Mesendoderm (in vitro differentiated cells): ENCODE results near the gene TMCC2.

Source experiments
- DNase-seq: peaks from one replicate; pipeline ENCODE4 v3.0.0; 2013
- H2AK5ac ChIP-seq: 2 replicates; pipeline ENCODE4 v1.6.1; 2013; ENCODE audit warnings: low read length, inconsistent platforms
- H2BK120ac ChIP-seq: 2 replicates; pipeline ENCODE4 v1.6.1; 2013; ENCODE audit warnings: low read depth, mild to moderate bottlenecking, low read length, moderate library complexity, mixed read lengths
- H2BK15ac ChIP-seq: replicated peaks from 2 replicates; pipeline ENCODE4 v1.6.1; 2013; ENCODE audit warnings: low read depth, mild to moderate bottlenecking, moderate library complexity
- H2BK5ac ChIP-seq: 2 replicates; pipeline ENCODE4 v1.6.1; 2013; ENCODE audit warnings: low read length, inconsistent platforms
- H3K18ac ChIP-seq: 2 replicates; pipeline ENCODE4 v1.6.1; 2013; ENCODE audit warnings: mild to moderate bottlenecking, low read length, mixed read lengths
- H3K23ac ChIP-seq: one replicate; pipeline ENCODE4 v1.6.1; 2013; ENCODE audit warnings: low read length
- H3K27ac ChIP-seq: 2 replicates; pipeline ENCODE4 v1.5.1; 2013; ENCODE audit warnings: low read depth, mild to moderate bottlenecking, inconsistent platforms, low read length, moderate library complexity
- H3K27me3 ChIP-seq: 2 replicates; pipeline ENCODE4 v1.6.1; 2013; ENCODE audit warnings: low read length, control low read depth, mild to moderate bottlenecking, inconsistent platforms; ENCODE audit not compliant: insufficient read depth, poor library complexity
- H3K36me3 ChIP-seq: 2 replicates; pipeline ENCODE4 v1.6.1; 2013; ENCODE audit warnings: low read length, inconsistent platforms; ENCODE audit not compliant: control insufficient read depth, insufficient read depth
- H3K4ac ChIP-seq: one replicate; pipeline ENCODE4 v1.6.1; 2013; ENCODE audit warnings: low read depth, mild to moderate bottlenecking, low read length, moderate library complexity
- H3K4me1 ChIP-seq: 2 replicates; pipeline ENCODE4 v1.6.1; 2013; ENCODE audit warnings: low read depth, low read length, inconsistent platforms; ENCODE audit not compliant: control insufficient read depth
- H3K4me2 ChIP-seq: 2 replicates; pipeline ENCODE4 v1.6.1; 2013; ENCODE audit warnings: low read length
- H3K4me3 ChIP-seq: 2 replicates; pipeline ENCODE4 v1.5.1; 2013; ENCODE audit warnings: mild to moderate bottlenecking, low read length
- H3K56ac ChIP-seq: one replicate; pipeline ENCODE4 v1.6.1; 2013; ENCODE audit warnings: low read length
- H3K79me1 ChIP-seq: 2 replicates; pipeline ENCODE4 v1.6.1; 2013; ENCODE audit warnings: low read length, inconsistent platforms
- H3K79me2 ChIP-seq: 2 replicates; pipeline ENCODE4 v1.6.1; 2013; ENCODE audit warnings: mild to moderate bottlenecking, low read length; ENCODE audit not compliant: control insufficient read depth, insufficient read depth
- H3K9ac ChIP-seq: 2 replicates; pipeline ENCODE4 v1.6.1; 2013; ENCODE audit warnings: low read length, inconsistent platforms
- H4K5ac ChIP-seq: one replicate; pipeline ENCODE4 v1.6.1; 2013; ENCODE audit warnings: low read length
- H4K8ac ChIP-seq: one replicate; pipeline ENCODE4 v1.6.1; 2013; ENCODE audit warnings: low read depth, mild to moderate bottlenecking, control low read depth, low read length, moderate library complexity
- WGBS: extraction: QIAGEN DNeasy Blood & Tissue Kit; methylation state at CpG from one replicate; pipeline ENCODE4 v1.1.7; 2013; ENCODE audit warnings: low lambda C conversion rate, missing lambda C conversion rate; ENCODE audit not compliant: insufficient coverage; ENCODE audit errors: extremely low coverage; 5-methylcytosine and 5-hydroxymethylcytosine counted together

The TMCC2 gene

GRCh38 chr1:205284420-205285144 lies 56.8 kb downstream of the TMCC2 start:
- Histone ChIP-seq H2BK15ac (no peak overlapping the region), H3K4ac (peak overlapping the region; percentile 90), H3K27me3 (no peaks in the 10 kb centered on the region), H3K79me2 (no peaks in the 10 kb centered on the region), H3K9ac (peak overlapping the region; percentile 10), H4K5ac (no peak overlapping the region), H4K8ac (no peak overlapping the region), H2AK5ac (peak overlapping the region; percentile 59), H3K79me1 (no peaks in the 10 kb centered on the region), H3K27ac (peak overlapping the region; percentile 81), H3K23ac (no peak overlapping the region), H3K4me3 (no peak overlapping the region), H3K36me3 (no peaks in the 10 kb centered on the region), H3K56ac (peak overlapping the region; percentile 81), H2BK5ac (peak overlapping the region; percentile 72), H3K18ac (peak overlapping the region; percentile 81), H3K4me2 (no peak overlapping the region), H3K4me1 (peaks cover 20% of the 10 kb centered on the region), H2BK120ac (peak overlapping the region; percentile 19)
- no CpG with 5 or more reads among the region's 7 CpGs for WGBS
- peak; percentile 100 for DNase-seq

GRCh38 chr1:205285381-205286101 lies 57.8 kb downstream of the TMCC2 start:
- Histone ChIP-seq H3K79me1 (no peaks in the 10 kb centered on the region), H3K9ac (peak overlapping the region; percentile 16), H3K4me1 (peaks cover 20% of the 10 kb centered on the region), H2BK5ac (peak overlapping the region; percentile 17), H3K4me3 (no peak overlapping the region), H2AK5ac (peak overlapping the region; percentile 36), H3K4me2 (no peak overlapping the region), H4K5ac (no peak overlapping the region), H3K18ac (peak overlapping the region; percentile 84), H2BK15ac (no peak overlapping the region), H2BK120ac (peak overlapping the region; percentile 45), H3K27ac (peak overlapping the region; percentile 81), H3K56ac (peak overlapping the region; percentile 81), H4K8ac (no peak overlapping the region), H3K79me2 (no peaks in the 10 kb centered on the region), H3K4ac (peak overlapping the region; percentile 38), H3K27me3 (no peaks in the 10 kb centered on the region), H3K23ac (peak overlapping the region; percentile 89), H3K36me3 (no peaks in the 10 kb centered on the region)
- WGBS: no CpG with 5 or more reads among the region's 12 CpGs
- DNase-seq: no peak

GRCh38 chr1:205286335-205286950 lies 58.7 kb downstream of the TMCC2 start:
- H3K23ac ChIP-seq: no peak overlapping the region
- no peak overlapping the region for H3K4me3 ChIP-seq
- H3K4me2 ChIP-seq: no peak overlapping the region
- H3K27ac ChIP-seq: no peak overlapping the region
- no peak overlapping the region for H2BK15ac ChIP-seq
- H3K18ac ChIP-seq: peak overlapping the region; percentile 1
- H3K4ac ChIP-seq: peak overlapping the region; percentile 38
- no peak overlapping the region for H3K9ac ChIP-seq
- no peaks in the 10 kb centered on the region for H3K79me1 ChIP-seq
- no peaks in the 10 kb centered on the region for H3K27me3 ChIP-seq
- no peak overlapping the region for H4K5ac ChIP-seq
- peak overlapping the region; percentile 3 for H2BK120ac ChIP-seq
- peak overlapping the region; percentile 96 for H2AK5ac ChIP-seq
- H3K56ac ChIP-seq: peak overlapping the region; percentile 79
- H3K79me2 ChIP-seq: no peaks in the 10 kb centered on the region
- no peak overlapping the region for H4K8ac ChIP-seq
- no peaks in the 10 kb centered on the region for H3K36me3 ChIP-seq
- peak overlapping the region; percentile 81 for H2BK5ac ChIP-seq
- no CpG with 5 or more reads among the region's 9 CpGs for WGBS
- peaks cover 20% of the 10 kb centered on the region for H3K4me1 ChIP-seq
- DNase-seq: no peak

GRCh38 chr1:205287076-205287475 lies 59.3 kb downstream of the TMCC2 start:
- Histone ChIP-seq H3K4me1 (peaks cover 20% of the 10 kb centered on the region), H3K9ac (no peak overlapping the region), H4K8ac (no peak overlapping the region), H4K5ac (no peak overlapping the region), H3K4ac (peak overlapping the region; percentile 21), H3K56ac (peak overlapping the region; percentile 71), H2BK120ac (no peak overlapping the region), H3K4me2 (no peak overlapping the region), H3K18ac (peak overlapping the region; percentile 1), H2AK5ac (peak overlapping the region; percentile 39), H3K23ac (no peak overlapping the region), H2BK15ac (no peak overlapping the region), H3K36me3 (no peaks in the 10 kb centered on the region), H2BK5ac (no peak overlapping the region), H3K79me2 (no peaks in the 10 kb centered on the region), H3K4me3 (no peak overlapping the region), H3K27me3 (no peaks in the 10 kb centered on the region), H3K27ac (no peak overlapping the region), H3K79me1 (no peaks in the 10 kb centered on the region)
- DNase-seq: no peak
- no CpG with 5 or more reads among the region's 3 CpGs for WGBS

GRCh38 chr1:205287767-205288559 lies 60.2 kb downstream of the TMCC2 start:
- Histone ChIP-seq H3K9ac (peak overlapping the region; percentile 13), H3K18ac (peak overlapping the region; percentile 30), H3K79me2 (no peaks in the 10 kb centered on the region), H2AK5ac (no peak overlapping the region), H3K4me3 (no peak overlapping the region), H3K36me3 (no peaks in the 10 kb centered on the region), H3K4ac (peak overlapping the region; percentile 72), H3K79me1 (no peaks in the 10 kb centered on the region), H3K56ac (peak overlapping the region; percentile 71), H3K23ac (no peak overlapping the region), H3K4me1 (peaks cover 20% of the 10 kb centered on the region), H2BK120ac (no peak overlapping the region), H3K27me3 (no peaks in the 10 kb centered on the region), H3K4me2 (no peak overlapping the region), H4K5ac (no peak overlapping the region), H4K8ac (no peak overlapping the region), H3K27ac (no peak overlapping the region), H2BK5ac (no peak overlapping the region), H2BK15ac (no peak overlapping the region)
- no CpG with 5 or more reads among the region's 8 CpGs for WGBS
- DNase-seq: peak; percentile 47
